ENCODE results near the gene TJP2.

Gene TJP2

GRCh38 chr9:69193685-69194032 lies 19.6 kb downstream of the TJP2 start:
- DNase-seq = no peak

DNA sequence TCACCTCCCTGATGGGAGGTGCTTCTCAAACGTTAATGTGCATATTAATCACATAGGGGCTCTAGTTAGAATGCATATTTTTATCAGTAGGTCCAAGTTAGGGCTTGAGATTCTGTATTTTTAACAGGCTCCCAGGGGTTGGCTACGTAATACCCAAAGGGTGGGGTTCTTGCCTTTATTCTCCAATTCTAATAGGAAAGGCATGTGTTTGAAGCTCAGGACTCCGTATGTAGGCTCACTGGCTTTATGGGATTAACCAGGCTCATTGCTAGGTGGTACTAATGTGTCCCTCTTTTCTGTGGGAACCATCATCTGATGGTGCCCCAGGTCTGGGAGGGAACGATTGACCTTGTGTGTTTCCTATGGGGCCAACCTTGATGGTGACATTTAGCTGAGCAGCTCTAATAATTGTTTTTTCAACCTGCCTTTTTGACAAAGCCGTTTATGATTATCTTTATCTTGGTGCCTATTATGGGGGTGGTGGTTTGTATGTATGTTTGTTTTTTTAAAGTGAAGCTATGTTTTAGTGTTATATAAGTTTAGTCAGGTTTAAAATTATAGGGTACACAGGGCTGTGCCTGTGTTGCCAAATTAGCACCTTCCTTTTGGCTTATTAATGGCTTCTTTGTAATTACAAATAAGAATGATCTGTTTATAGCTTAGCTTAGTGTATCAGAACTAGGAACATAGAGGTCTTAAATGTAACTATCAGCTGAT lies 20.8 kb downstream of the TJP2 start:
- no peak for DNase-seq

GRCh38 chr9:69195668-69196067 lies 21.6 kb downstream of the TJP2 start:
- DNase-seq = no peak

GRCh38 chr9:69197687-69198086 lies 23.6 kb downstream of the TJP2 start:
- DNase-seq = no peak

- no peak for DNase-seq
Measured at GRCh38 chr9:69198521-69199220, 24.6 kb downstream of the TJP2 start.

DNA sequence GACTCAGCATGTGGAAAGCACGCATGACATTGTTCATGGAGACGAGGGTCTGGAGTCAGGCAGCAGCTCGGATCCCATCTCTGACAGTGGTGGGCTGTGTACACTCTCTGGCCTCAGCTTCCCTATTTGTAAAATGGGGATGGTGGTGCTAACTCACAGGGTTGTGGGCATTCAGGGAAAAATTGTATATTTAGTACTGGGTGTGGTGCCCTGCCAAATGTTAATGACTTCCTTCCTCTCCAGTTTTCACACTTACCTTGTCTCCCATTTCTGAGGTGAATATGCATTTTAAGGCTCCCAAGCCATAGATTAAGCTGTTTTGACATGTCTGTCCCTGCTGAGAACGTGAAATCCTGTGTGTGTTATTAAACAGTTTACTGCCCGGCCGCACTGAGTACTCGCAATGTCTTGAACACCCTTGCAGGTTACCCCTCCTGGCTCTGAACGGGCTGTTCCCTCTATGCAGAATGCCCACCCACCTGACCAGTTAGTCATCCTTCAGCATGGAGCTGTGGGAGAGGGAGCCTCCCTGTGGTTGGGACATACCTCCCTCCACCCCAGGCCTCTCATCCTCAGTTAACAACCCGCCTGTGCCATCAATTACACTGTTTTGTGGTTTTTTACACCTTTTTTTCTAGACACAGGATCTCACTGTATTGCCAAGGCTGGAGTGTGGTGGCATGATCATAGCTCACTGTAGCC lies 25.8 kb downstream of the TJP2 start:
- no peak for DNase-seq

DNA sequence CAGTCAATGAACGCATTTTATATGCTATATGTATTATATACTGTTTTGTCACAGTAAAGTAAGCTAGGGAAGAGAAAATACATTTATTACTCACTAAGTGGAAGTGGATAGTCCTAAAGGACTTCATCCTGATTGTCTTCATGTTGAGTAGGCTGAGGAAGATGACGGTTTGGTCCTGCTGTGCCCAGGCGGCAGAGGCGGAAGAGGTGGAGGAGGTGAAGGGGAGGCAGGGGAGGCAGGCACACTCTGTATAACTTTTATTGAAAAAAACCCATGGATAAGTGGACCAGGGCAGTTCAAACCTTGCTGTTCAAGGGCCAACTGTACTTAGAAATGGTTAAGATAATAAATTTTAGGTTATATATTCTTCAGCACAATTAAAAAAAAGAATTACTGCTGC lies 28.5 kb downstream of the TJP2 start:
- no peak for DNase-seq

DNA sequence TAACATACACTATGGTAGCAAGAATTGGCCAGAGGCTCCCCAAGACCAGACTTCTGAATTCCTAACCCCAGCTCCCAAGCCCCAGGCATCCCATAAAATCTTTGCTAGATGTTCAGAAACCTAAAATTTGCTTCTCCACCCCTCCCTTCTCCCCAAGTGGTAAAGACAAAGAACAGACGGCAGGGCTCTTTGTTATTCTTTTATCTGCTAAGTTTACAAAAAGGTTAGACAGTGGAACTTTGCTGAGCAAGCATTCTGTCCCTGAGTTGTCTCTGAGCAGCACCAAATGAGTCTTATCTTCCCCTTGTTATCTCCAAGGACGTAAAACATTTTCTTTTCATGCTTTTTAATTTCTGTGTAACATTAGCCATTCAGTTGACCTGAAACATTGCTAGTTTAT lies 30.2 kb downstream of the TJP2 start:
- DNase-seq = no peak

DNA sequence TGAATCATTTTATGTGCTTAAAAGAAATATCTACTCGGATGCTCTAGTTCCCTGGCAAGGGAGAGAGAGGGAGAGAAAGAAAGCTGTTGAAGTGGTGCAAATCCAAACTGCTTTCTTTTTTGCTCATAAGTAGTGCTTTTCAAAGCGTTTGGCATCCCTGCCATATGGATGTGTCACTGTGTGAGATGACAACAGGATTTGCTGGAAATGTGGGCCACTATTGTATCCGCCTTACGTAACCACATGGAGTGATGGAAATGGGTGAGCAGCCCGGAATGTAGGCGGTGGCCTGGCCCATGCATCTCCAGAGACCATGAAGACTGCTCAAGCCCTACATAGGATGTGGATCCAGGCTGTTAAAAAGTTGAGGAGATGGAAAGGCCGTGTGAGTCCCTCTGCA lies 30.8 kb downstream of the TJP2 start:
- no peak for DNase-seq

DNA sequence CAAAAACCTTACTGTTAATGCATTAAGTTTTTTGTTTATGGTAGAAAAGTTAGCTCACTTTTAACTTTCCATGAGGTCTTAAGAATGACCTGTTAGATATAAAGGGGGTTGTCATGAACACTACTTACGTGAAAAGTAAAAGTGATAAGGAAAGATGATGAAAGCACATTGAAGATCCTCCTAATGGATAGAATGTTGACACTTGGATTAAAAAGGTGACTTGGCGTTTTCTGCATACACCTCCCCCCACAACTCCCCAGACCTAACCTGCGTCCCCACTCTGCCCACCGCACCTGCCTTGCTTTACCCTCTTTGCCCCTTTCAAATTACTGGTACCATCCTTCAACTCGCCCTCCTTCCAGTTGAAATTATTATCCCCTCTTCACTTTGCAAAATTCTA lies 32.0 kb downstream of the TJP2 start:
- DNase-seq = no peak

- no peak for DNase-seq
Measured at GRCh38 chr9:69207503-69207902, 33.4 kb downstream of the TJP2 start.

- no peak for DNase-seq
Measured at GRCh38 chr9:69211424-69212036, 37.5 kb downstream of the TJP2 start.

- no peak for DNase-seq
Measured at GRCh38 chr9:69213647-69214046, 39.6 kb downstream of the TJP2 start.

DNA sequence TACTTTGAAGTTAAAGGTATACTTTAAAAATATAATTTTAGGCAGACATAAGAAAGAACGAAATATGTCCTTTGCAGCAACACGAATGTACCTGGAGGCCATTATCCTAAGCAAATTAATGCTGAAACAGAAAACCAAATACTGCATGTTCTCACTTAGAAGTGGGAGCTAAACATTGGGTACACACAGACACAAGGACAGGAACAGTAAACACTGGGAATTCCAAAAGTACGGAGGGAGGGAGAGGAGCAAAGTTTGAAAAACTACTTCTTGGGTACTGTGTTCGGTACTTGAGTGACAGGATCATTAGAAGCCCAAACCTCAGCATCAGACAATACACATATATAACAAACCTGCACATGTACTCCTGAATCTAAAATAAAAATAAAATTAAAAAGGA lies 40.9 kb downstream of the TJP2 start:
- DNase-seq = no peak

DNA sequence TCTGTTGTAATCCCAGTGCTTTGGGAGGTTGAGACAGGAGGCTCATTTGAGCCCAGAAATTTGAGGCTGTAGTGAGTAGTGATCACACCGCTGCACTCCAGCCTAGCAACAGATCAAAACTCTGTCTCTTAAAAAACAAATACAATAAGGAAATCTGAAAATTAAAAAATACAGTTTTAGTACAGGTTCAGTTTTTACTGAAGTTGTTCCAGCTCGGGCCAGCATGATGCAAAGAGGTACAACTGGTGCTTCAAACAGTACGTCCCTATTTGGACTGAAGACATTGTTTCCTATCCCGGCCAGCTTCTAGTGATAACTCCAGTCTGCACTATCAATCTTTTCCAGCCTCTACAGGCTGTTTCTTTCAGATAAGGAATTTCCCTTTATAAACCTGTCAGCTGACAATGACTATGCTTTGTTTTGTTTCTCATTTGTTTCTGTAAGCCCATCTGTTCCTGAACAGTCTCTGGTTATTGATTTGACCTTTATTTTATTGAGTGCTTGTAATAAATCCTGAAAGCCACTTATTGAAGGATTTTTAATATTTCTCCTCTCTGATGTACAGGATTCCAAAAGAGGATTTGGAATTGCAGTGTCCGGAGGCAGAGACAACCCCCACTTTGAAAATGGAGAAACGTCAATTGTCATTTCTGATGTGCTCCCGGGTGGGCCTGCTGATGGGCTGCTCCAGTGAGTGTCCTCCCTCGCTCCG lies 41.9 kb downstream of the TJP2 start:
- no peak for DNase-seq

- no peak for DNase-seq
Measured at GRCh38 chr9:69218166-69218565, 44.1 kb downstream of the TJP2 start.

- DNase-seq = no peak
Measured at GRCh38 chr9:69221036-69221435, 47.0 kb downstream of the TJP2 start.

- DNase-seq = no peak
Measured at GRCh38 chr9:69222970-69223369, 48.9 kb downstream of the TJP2 start.

DNA sequence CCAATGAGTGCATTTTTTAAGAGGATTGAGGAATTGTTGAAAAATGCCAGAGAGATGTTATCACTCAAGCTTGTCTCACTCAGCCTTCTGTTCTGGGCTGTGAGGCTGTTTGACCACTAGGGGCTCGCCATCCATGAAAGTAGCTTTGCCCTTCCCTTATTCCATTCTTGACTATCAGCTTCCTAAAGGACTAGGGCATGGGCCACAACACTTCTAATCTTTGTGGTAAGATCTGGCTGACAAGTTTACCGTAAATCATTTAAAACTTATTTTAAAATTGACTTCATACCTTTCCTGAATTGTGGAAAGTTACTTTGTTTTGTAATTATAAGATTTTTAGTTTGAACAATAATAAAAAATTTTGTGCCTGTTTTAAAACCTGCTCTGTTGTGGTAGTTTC lies 49.5 kb downstream of the TJP2 start:
- DNase-seq = no peak

DNA sequence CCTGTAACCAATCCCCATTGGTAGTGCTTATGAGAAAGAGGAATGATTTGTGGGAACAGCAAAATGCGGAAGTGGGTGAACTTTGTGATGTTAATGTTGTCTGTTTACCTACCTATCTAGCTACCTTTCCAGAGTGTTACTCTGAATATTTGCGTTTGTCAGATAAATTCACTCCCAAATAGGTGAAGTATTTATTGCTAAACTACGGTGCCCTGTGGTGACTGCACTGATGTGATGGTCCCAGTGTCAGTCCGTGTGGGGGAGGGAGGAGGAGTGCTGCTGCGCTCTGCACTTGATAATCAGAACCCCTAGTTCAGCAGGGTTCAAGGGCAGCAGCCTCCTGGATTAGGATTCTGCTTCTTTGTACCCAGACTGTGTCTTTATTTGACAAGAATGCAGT lies 55.3 kb downstream of the TJP2 start:
- DNase-seq = no peak

DNA sequence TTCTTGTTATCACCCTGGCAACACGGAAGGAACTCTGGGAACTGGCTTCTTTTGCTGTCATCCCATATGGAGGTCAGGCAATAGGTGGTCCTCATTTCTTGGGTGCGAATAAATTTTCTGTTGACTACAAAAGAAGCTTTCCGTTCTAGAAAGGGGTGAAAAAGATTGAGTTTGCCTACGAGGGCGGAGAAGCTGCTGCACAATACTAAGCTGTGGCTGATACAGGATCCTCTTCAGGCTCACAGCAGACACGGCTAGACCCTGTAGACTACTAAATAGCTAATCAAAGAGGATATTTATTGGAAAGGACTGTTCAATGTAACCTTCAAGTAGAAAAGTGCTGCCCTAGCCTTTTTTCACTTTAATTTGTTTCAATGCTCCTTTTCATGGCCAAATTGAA lies 58.1 kb downstream of the TJP2 start:
- DNase-seq = no peak

DNA sequence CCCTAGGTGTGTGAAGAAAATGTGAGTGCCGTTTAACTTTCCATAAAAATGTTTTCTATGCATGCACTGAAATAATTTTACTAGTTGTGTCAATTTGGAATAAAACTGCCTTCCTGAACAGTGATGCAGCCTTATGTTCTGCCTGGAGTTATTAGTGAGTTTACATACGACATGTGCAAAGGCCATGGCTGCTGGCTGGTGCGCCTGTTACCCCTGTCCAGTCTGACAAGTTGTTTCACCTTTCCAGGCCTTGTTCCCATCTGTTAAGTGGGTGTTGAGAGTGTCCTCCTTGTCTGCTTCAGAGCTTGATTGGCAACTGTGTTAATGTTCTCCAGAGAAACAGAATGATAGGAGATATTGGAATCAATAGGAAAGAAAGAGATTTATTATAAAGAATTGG lies 60.6 kb downstream of the TJP2 start:
- no peak for DNase-seq

GRCh38 chr9:69236188-69236587 lies 62.1 kb downstream of the TJP2 start:
- DNase-seq = no peak
